Stimulated activated effector memory CD8-positive, alpha-beta T cell treated with anti-CD3 and anti-CD28 coated beads, Interleukin-12 subunit alpha, Interleukin-12 subunit beta, amount 100 ng/mL, for 72 hours (primary cell): Measurements from ENCODE around the gene CFAP410.

Experiments used
- ATAC-seq: fragments of 150-1000 bp; cut with Tn5 transposase; 2 replicates; pipeline ENCODE4 v1.10.0; 2021
- DNase-seq, 2 donors: peaks; one replicate each; pipeline ENCODE4 v3.0.0; 2021 to 2022; ENCODE audit warnings: low spot score in 2 of 2
- H3K27ac Mint-ChIP-seq: one replicate; pipeline ENCODE4 v1.8.0; 2022; ENCODE audit warnings: mild to moderate bottlenecking, mixed read lengths
- H3K36me3 Mint-ChIP-seq: one replicate; pipeline ENCODE4 v1.8.0; 2022; ENCODE audit warnings: mild to moderate bottlenecking, mixed read lengths
- H3K4me1 Mint-ChIP-seq: one replicate; pipeline ENCODE4 v1.8.0; 2022; ENCODE audit warnings: mixed read lengths
- H3K4me3 Mint-ChIP-seq: one replicate; pipeline ENCODE4 v1.8.0; 2022; ENCODE audit warnings: mild to moderate bottlenecking, mixed read lengths
- H3K9me3 Mint-ChIP-seq: one replicate; pipeline ENCODE4 v1.8.0; 2022; ENCODE audit warnings: mixed read lengths

The CFAP410 gene

GRCh38 chr21:44357064-44357837 is 18.1 kb upstream of the CFAP410 start:
- no peak overlapping the region for H3K27ac Mint-ChIP-seq
- ATAC-seq (no peak), DNase-seq (no peak)
- H3K4me3 Mint-ChIP-seq, result no peak overlapping the region
- H3K4me1 Mint-ChIP-seq, result peaks cover 40% of the 10 kb centered on the region
- no peaks in the 10 kb centered on the region for H3K9me3 Mint-ChIP-seq
- H3K36me3 Mint-ChIP-seq, result no peaks in the 10 kb centered on the region

DNA sequence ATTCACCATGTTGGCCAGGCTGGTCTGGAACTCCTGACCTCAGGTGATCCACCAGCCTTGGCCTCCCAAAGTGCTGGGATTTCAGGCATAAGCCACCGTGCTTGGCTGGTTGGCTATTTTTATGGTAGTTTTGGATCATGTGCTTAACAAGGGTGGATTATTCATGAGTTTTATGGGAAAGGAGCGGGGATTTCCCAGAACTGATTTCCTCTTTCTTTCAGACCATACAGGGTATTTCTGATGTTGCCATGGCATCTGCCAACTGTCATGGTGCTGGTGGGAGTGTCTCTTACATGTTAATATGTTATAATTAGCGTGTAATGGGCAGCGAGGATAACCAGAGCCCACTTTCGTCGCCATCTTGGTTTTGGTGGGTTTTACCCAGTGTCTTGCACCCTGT is 17.4 kb upstream of the CFAP410 start:
- no peaks in the 10 kb centered on the region for H3K36me3 Mint-ChIP-seq
- H3K4me1 Mint-ChIP-seq, result peaks cover 43% of the 10 kb centered on the region
- DNase-seq, result no peak
- ATAC-seq, result no peak
- H3K27ac Mint-ChIP-seq, result no peak overlapping the region
- H3K9me3 Mint-ChIP-seq, result no peaks in the 10 kb centered on the region
- H3K4me3 Mint-ChIP-seq, result no peak overlapping the region

GRCh38 chr21:44356160-44356559 is 17.0 kb upstream of the CFAP410 start:
- peaks cover 43% of the 10 kb centered on the region for H3K4me1 Mint-ChIP-seq
- H3K9me3 Mint-ChIP-seq, result no peaks in the 10 kb centered on the region
- H3K36me3 Mint-ChIP-seq, result no peaks in the 10 kb centered on the region
- no peak overlapping the region for H3K4me3 Mint-ChIP-seq
- H3K27ac Mint-ChIP-seq, result no peak overlapping the region
- no peak for ATAC-seq
- DNase-seq, result no peak

GRCh38 chr21:44354775-44355771 is 15.9 kb upstream of the CFAP410 start:
- H3K4me3 Mint-ChIP-seq, result peak overlapping the region; percentile 62
- ATAC-seq, result no peak
- H3K9me3 Mint-ChIP-seq, result no peaks in the 10 kb centered on the region

GRCh38 chr21:44354001-44354405 is 14.8 kb upstream of the CFAP410 start:
- no peak for DNase-seq
- Mint-ChIP-seq H3K4me1 (peaks cover 43% of the 10 kb centered on the region), H3K36me3 (no peaks in the 10 kb centered on the region), H3K9me3 (no peaks in the 10 kb centered on the region), H3K27ac (peak overlapping the region; percentile 89), H3K4me3 (peak overlapping the region; percentile 62)
- no peak for ATAC-seq

More at GRCh38 chr21:44354775-44355771, 15.9 kb upstream of the CFAP410 start:
- DNase-seq, result no peak
- Mint-ChIP-seq H3K36me3 (no peaks in the 10 kb centered on the region), H3K4me1 (peaks cover 43% of the 10 kb centered on the region), H3K27ac (peak overlapping the region; percentile 43)

GRCh38 chr21:44353191-44353970 is 14.2 kb upstream of the CFAP410 start, which contains the start of gene TRPM2:
TSS of gene TRPM2 (plus strand) at chr21:44353621. CDS start at chr21:44353701, 80 bp downstream.
- H3K4me1 Mint-ChIP-seq, result peaks cover 43% of the 10 kb centered on the region
- DNase-seq (no peak), ATAC-seq (peak; percentile 71)
- no peaks in the 10 kb centered on the region for H3K36me3 Mint-ChIP-seq
- peak within 1 kb of the TSS; percentile 89 for H3K27ac Mint-ChIP-seq
- no peaks in the 10 kb centered on the region for H3K9me3 Mint-ChIP-seq
- peak within 1 kb of the TSS; percentile 62 for H3K4me3 Mint-ChIP-seq

- Mint-ChIP-seq H3K9me3 (no peaks in the 10 kb centered on the region), H3K4me3 (peak overlapping the region; percentile 62), H3K36me3 (no peaks in the 10 kb centered on the region), H3K27ac (peak overlapping the region; percentile 89), H3K4me1 (peaks cover 43% of the 10 kb centered on the region)
- DNase-seq (no peak), ATAC-seq (peak; percentile 38)
Observed at GRCh38 chr21:44352253-44352860, 13.2 kb upstream of the CFAP410 start.

DNA sequence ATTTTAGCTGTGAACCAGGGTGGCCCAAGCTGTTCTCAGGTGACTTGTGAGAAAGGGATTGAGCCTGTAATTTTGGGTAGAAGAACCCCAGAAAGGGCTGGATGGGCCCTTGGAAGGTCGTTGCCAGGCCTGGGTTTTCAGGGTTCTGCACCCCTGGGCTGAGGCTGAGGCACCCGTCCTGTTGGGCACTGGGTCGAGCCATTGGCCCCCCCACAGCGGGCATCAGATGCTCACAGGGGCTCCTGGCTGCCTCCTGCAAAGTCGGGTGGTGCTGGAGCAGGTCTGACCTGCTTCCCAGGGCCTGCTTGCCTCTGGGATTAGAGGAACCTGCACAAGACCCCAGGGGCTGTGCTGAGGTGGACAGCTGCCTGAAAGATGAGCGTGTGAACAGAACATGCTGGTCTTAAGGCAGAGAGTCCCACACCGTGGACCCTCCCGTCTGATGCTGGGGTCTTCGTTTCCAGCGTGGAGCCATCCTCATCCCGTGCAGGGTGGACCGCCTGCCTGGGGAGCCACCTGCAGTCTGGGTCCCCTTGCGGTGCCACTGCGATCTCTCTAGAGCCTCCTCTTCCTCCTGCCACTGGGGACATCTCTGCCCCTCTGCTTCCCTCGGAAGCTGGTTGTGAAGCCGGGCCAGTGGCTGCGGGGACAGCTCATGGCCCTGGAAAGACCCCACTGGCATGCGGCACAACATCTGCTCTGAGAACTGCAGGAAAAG is 12.5 kb upstream of the CFAP410 start:
- no peak overlapping the region for H3K27ac Mint-ChIP-seq

DNA sequence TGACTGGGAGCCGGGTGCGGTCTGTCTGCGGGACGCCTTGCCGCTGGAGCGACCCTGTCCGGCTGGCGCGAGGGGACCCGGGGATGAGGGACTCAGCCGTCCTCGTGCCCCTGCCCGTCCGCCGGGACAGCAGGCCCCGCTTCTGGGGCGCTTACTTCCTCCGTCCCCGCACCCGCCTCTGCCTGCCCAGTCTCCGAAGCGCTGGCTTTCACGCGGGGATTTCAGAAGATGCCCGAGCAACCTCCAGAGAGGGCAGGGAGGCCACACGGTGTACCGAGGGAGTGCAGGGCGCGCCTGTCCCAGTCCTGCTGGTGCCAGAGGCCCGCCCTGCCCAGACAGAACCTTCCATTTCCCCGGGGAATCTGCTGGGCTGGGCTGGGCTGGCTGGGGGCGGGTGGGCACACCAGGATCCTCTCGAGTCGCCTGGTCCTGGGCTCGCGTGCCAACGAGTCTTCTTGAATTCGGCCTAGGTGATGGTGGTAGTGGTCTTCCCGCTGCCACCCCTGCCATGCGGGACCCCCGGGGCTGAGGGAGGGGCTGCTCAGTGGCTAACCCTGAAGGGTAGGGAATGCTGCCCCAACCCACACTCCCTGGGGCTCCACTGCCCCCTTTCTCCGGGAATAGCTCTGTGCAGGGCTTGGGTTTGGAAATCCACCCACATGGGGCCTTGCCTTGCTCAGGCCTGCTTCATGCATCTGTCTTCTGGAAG is 11.7 kb upstream of the CFAP410 start:
- H3K4me3 Mint-ChIP-seq, result no peak overlapping the region
- ATAC-seq, result no peak

More for the DNA sequence above, 12.5 kb upstream of the CFAP410 start:
- peak overlapping the region; percentile 62 for H3K4me3 Mint-ChIP-seq
- H3K4me1 Mint-ChIP-seq, result peaks cover 43% of the 10 kb centered on the region
- no peak for ATAC-seq
- H3K9me3 Mint-ChIP-seq, result no peaks in the 10 kb centered on the region
- no peak for DNase-seq
- H3K36me3 Mint-ChIP-seq, result no peaks in the 10 kb centered on the region

DNA sequence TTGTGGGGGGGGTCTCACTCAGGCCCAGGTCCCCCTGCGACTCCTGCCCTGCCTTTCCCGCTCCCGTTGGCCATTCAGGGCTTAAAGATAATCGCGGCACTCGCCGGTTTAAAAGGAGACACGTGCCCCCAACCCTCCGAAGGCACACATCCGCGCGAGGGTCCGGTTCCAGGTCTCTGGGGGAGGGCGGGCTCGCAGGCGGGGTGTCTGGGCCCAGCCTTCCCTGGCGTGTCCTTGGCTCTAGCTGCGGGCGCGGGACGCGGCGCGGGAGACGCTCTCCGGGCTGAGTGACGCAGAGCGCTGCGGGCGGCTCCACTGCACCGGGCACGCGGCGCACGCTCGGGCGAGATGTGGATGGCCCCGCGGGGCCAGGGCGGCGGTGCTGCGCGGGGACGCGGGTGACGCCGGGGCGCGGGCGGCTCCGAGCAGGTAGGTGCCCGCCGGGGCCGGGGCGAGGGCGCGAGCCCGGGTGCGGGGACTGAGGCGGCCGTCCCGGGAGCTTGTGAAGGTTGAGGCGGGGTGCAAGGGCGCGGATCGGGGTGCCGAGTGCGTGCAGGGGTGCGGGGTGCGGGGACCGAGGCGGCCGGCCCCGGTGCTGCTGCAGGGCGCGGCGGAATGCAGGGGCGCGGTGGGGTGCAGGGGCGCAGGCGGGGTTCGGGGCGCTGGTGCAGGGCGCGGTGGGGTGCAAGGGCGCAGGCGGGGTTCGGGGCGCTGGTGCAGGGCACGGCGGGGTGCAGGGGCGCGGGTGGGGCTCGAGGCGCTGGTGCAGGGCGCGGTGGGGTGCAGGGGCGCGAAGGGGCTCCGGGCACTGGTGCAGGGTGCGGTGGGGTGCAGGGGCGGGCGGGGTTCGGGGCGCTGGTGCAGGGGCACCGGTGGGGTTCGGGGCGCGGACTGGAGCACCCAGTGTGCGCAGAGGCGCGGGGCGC is 10.9 kb upstream of the CFAP410 start:
- no peaks in the 10 kb centered on the region for H3K9me3 Mint-ChIP-seq
- H3K36me3 Mint-ChIP-seq, result no peaks in the 10 kb centered on the region
- DNase-seq, result no peak
- no peak overlapping the region for H3K4me3 Mint-ChIP-seq
- no peak for ATAC-seq
- peaks cover 31% of the 10 kb centered on the region for H3K4me1 Mint-ChIP-seq
- no peak overlapping the region for H3K27ac Mint-ChIP-seq

More for the DNA sequence above, 11.7 kb upstream of the CFAP410 start:
- peaks cover 38% of the 10 kb centered on the region for H3K4me1 Mint-ChIP-seq
- no peak for DNase-seq
- H3K36me3 Mint-ChIP-seq, result no peaks in the 10 kb centered on the region
- no peak overlapping the region for H3K27ac Mint-ChIP-seq
- no peaks in the 10 kb centered on the region for H3K9me3 Mint-ChIP-seq

DNA sequence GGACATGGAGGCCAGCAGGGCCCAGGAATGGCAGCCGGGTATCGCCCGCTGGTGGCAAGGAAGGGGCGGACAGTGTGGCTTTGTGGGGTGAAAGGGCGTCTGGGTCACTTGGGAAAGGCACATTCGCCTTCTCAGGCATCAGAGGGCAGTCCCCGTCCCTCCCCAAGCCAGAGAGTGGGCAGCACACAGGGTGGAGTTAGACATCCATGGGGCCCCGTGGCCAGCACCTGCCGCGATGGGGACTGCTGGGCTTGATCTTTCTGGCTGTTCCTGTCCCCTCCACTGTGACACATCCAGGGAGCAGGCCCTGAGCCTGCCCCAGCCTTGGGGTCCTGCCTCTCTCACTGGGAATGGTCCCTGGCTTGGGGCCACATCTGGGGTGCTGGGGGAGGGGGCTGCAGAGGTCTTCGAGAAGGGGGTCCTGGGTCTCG is 10.2 kb upstream of the CFAP410 start:
- ATAC-seq (no peak), DNase-seq (no peak)
- Mint-ChIP-seq H3K9me3 (no peaks in the 10 kb centered on the region), H3K36me3 (no peaks in the 10 kb centered on the region), H3K27ac (no peak overlapping the region), H3K4me3 (no peak overlapping the region), H3K4me1 (peaks cover 24% of the 10 kb centered on the region)

GRCh38 chr21:44348861-44349260 is 9.7 kb upstream of the CFAP410 start:
- Mint-ChIP-seq H3K36me3 (no peaks in the 10 kb centered on the region), H3K4me1 (peaks cover 19% of the 10 kb centered on the region), H3K27ac (no peak overlapping the region), H3K9me3 (no peaks in the 10 kb centered on the region), H3K4me3 (no peak overlapping the region)
- DNase-seq (no peak), ATAC-seq (no peak)
